HG03196 (cell line): Measurements from ENCODE around the gene RAET1L.
"Not testable (repeated sequence)": the region's sequence is repeated elsewhere in the genome, so short reads cannot be mapped to it uniquely, and the experiment has no call there.

Source experiments
- ATAC-seq: cut with Tn5 transposase; IDR thresholded peaks from one replicate; pipeline ENCODE4 v1.9.1; 2021; ENCODE audit not compliant: unreplicated experiment

RAET1L gene

DNA sequence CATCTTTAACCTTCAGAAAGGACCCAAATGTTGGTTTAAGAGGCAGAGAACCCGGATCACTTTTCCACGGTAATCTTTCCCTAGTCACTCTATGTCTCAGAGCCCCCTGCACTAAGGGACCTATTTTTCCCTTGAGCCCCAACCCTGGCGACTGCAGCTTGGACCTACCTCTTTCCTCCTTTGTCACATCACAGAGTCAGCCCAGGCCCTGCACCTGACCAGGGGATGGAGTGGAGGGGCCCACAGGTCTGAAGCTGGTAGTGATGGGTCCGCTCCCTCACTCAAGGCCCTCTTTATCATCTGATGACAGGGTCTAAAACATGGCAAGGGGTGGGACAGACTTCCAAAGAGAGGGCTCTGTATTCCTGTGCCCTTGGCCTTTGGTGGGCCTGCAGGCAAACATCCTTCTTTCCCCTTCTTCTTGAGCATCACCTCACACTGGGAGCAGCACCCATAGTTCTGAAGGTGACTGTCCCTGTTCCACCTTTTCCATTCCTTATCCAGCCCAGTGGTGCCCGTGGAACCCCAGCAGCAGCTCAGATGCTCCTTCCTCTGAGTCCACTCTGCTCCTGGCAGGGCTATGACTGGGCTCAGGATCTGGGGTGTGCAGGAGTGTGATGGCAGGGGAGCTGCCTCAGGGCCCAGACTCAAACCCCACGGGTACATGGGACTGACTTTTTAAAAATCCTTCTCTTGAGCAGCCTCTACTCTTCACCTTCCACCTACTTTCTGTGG, 6.3 kb downstream of the RAET1L start:
- no peak for ATAC-seq

DNA sequence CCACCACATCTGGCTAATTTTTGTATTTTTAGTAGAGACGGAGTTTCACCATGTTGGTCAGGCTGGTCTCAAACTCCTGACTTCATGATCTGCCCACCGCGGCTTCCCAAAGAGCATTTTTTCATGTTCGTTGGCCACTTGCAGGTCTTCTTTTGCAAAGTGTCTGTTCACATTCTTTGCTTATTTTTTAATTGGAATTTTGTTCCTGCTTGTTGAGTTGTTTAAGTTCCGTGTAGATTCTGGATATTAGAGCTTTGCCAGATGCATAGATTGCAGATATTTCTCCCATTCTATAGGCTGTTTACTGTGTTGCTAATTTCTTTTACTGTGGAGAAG, 8.2 kb downstream of the RAET1L start:
- not testable (repeated sequence) for ATAC-seq

DNA sequence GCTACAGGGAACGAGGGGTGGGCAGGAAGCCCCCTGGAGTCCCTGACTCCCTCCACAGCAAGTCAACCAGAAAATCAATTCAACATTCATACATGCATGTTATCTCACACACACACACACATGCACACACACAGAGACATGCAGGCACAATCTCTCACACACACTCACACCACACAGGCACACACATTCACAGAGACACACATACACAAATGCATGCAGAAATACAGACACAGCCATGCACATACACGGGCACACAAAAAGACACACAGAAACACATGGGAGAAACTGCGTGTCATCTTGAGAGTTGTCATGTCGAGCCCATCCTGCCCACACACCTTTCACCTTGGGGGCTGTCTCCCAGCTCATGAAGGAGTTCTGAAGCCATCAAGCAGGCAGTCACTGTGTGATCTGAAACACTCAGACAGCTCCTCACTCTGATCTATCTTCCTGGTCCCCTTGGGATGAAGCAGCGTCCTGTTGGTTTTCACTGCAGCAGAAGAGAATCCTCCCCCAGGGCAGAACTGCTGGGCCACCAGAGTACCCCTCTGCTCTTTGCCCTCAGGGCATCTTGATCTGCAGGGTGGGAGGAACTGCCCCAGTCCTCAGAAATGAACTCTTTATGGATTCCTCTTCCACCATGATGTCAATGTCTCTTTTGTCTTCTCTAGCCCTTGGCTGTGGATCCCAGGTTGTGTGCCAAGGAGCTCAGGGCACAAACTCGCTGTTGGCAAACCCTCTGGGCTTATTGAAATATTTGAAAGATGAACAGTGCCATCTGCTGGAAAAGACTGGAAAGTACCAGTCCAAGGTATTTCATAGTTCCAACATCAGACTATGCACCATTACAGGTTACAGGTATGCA, 8.8 kb downstream of the RAET1L start:
- ATAC-seq: no peak

DNA sequence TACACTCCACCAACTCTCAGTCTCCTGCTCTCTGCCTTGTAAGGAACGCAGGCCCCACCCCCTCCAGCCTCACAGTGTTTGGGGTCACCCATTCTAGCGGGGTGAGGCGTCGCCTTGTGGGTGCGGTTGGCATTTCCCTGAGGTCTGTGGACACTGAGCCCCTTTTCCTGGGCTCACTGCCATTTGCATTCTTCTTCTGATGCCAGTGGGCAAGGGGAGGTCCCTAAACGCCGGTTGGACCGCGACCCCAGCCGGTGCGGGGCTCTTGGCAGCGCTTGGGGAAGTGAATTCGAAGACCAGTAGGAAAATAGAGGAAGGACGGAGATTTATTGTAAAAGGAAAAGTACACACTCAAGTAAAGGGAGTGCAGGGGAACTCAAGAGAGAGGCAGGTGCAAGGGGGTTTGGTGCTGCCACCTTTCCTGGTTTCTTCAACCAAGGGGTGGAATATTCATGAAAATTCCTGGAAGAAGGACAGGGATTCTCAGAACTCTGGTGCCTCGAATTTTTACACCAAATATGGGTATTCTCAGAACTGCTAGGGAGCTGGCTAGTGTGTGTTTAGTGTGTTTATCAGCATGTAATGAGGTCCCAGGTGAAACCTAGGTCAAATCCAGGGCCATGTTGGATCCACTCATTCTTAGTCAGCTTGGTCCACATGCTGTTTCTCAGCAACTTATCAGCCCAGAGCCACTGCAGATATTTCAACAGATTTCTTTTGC, 9.9 kb downstream of the RAET1L start:
- not testable (repeated sequence) for ATAC-seq

DNA sequence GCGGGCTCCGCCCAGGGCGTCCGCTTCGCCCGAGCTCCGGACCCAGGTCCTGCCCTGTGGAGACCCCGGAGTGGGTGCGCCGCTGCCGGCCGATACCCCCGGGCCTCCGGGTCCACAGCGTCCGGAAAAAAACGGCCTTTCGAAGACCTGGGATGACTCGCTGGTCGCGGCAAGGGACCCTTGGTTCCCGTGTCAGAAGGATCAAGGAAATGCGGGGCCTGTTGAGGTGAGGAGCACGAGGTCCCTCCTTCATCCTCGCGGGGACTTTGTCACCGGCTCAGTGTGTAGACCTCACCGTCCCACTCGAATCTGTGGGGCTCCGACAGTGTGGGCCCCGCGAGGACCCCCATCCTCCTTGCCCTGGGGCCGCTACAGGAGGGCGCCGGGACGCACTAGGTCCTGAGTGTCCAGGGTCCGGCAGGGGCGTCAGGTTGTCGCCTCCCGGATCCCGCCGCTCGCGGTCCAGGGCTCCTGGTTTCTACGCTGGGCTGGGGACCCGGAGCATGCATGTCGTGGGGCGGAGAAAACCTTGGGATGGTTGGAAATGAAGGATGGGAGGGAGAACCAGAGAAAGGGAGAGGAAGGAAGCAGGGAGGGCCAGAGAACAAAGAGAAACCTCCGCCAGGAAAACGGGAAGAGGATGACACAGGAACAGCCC, 10.6 kb downstream of the RAET1L start:
- not testable (repeated sequence) for ATAC-seq

DNA sequence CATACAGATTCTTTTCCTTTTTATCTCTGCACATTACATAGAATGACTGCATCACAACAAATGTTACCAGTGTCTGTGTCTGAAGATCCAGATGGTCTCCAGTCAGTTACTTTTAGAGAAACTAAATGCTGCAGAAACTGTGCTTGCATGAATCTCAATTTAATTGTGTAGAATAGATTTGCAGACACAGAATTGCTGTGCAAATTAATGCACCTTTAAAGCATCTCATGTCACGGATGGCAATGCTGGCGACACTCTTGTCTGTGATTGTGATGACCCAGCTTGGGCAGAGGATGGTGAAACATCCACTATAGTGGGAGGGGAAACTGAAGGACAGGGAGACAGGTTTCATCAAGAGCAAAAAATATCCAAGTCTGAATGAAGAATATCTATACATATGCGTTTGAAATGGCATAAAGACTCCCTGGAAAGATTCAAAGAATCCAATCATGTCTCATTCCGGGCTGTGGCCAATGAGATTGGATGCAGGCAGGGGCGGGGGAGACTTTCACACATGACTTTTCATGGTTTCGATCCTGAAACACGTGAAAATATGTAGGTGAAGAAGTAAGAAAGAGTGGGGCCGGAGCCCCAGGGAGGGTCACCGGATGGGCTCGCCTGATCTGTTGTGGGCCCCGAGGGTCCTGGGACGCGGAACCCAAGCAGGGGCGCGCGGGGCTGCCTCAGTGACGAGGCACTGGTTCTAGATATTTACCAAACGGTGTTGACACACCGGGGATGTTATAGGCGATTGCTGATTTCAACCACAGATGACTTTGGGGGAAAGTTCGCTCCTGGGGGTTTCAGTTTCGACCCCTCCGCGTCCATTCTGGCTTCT, 11.3 kb downstream of the RAET1L start:
- ATAC-seq: not testable (repeated sequence)

DNA sequence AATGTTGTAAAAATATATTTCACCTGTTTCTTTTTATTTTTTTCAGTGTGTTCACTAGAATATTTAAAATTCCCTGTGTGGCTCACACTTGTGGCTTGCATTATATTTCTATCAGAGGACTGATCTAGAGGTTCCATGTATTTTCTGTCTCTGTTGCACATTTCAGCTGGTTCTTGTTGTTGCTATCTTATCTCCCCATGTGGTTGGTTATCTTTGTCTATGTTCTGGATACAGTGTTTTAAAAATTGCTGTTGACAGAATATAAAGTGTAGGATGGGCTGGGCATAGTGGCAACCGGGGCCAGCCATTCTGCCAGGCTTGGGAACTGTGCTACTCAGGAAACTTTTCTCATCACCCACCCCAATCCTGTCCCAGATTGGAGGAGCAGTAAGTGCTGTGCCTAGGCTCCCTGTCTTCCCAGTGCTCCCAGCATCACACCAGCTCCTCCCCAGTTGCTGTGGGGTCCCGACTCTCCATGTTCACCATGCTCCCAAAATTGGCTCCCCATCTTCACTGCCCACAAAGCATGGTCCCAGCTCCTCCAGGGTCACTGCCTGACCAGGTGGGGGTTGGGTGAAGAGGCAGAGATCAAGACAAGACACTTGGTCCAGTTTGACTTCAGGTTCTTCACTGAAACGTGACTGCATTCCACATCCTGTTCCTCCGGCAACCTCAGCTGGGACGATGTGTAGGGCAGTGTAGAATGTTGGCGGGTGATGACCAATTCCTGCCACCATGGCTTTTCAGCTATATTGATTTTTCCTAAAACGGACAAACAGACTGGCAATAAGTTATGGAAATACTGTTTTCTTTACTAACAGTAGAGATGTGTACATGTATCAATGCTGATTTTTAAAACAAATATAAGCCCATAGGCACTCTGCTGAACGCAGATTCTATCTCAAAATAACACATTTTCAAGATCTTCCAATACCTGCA, 12.2 kb downstream of the RAET1L start:
- ATAC-seq: not testable (repeated sequence)

DNA sequence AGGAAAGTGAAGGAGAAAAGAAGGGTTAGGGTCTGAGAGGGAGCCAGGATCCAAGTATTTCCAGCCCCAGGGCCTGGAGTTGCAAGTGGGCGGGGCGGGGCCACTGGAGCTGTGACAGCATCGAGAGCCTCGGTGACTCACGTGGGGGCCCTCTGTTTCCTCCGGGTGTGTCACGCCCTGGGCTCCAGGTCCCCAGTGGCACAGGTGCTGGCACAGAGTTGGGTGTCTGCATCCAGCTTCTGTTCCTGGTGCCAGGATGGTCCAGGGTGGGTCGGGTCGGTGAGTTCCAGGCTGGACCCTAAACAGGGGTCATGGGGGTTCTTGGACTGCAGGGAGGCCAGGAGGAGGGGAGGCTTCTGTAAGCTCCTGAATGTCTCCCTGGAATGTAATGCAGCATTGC, 16.7 kb downstream of the RAET1L start:
- ATAC-seq: no peak

DNA sequence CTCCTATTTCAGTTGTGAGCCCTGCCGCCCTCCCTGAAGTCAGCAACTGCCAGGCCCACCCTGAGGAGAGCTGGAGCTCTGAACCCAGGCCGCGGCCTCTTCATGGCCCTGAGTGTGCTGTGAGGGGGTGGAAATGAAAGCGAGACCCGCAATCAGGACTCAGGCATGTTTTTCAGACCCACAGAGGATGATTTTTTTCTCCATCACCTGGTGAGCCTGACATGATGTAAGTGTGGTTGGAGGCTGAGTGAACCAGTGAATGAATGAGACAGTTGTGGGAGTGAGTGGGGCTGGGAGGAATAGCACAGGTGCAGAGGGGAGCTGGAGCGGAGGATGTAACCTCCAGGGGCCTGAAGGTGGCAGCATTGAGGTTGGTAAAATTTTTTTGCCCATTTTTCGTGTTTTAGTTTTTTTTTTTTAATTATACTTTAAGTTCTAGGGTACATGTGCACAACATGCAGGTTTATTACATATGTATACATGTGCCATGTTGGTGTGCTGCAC, 18.3 kb downstream of the RAET1L start:
- no peak for ATAC-seq

DNA sequence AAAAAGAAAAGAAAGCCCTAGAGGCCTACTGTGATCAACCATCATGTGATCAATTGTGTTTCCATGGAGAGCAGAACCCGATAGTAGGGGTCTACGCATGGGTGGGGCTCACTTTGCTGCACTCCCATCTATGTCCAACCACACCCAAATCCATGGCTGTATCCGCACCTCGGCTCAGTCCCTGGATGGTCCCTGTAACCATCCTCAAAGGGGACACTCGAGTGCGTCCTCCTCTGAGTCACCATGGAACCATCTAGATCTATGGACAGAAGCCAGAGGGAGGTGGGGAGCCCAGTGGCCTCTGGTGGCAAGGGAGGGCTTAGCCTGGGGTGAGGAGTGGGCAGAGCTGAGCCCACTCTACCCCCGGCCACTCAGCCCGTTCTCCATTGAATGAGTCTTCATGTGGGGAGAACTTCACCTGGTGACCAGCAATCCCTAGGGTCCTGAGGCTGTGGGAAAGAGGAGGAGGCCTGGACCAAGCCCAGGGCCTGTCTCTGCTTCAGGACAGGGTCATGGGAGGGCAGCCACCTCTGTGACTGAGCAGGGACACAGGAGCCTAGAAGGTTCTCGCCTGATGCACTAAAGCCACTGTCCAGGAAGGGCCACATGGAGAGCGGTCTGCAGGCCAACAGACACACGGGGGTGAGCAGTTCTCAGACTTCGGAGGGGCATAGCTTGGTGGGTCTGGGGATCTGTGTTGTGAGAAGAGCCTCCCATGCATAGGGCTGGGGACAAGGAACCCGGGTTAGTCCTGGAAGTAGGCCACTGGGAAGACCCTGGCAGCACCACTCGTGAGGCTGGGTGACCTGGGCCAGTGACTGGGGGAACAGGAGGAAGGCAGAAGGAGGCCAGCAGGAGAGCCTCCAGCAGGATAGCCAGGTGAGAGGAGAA, 19.3 kb downstream of the RAET1L start:
- ATAC-seq: no peak

DNA sequence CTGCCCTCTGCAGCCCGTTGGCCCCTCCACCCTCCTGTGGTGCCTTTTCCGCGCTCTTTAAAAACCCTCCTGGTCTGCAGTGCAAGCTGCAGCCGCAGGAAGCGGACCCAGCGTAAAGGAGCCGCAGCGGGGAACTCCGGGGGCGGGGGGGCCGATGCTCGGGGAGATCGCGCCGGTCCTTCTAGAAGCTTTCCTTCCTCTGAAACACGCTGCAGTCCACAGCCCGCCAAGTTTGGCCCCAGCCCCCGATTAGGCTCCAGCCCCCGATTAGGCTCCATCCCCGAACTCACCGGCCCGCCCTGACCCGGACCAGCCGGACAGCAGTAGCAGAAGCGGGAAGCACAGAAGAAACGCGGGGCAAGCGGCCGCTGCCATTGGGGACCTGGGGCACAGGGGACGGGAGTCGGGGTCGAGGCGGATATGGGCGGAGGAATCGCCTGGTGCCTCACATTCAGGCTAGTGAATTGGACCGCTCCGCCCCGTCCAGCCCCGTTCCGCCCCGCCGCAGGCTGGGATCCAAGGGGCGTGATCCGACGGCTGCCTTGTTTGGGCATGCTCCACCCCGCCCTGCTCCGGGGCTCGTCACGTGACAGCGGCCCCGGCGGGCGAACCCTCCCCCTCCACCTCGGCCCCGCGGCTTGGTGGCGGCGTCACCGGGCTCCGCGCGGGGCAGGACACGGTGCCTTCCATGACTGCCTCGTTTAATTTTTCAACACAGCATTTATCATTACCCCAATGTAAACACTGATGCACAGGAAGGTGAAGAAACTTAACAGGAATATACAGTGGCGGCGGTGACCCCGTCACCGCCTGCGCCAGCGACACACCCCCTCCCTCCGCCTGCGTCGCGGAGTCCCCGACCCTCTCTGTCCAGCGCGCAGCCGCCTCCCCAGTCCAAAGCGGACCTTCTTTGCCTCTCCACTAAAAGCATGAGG, 20.3 kb downstream of the RAET1L start:
- peak; percentile 69 for ATAC-seq

DNA sequence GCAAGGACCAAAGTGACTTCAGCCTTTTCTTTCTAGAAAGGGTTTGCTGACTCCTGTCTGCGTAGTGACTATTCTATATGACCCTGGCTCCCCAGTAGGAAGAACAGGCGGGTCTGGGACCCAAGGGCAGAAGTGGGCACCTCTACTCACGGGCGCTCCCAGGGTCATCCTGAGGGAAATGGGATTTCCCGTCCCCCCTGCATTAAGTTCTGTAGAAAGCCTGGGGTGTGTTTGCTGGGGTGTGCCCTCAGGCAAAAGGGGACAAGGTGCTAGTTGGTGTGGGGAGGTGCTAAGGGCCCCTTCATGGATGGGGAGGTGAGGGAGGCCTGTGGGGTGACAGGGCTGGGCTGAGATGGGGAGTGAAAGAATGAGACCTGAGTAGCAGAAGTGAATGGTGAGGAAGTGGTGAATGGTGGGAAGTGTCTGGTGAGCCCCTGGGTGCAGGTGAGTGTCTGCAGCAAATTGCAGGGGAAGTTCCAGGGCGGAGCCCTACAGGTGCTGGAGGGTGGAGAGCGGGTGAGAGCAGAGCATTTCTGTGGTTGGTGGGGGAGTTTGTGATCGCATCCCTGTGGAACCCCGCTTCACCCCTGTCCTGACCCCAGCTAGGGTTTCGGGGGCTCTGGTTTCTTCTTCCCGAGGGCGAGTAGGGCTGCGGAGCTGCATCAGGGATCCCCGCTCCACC, 21.1 kb downstream of the RAET1L start:
- peak; percentile 23 for ATAC-seq

DNA sequence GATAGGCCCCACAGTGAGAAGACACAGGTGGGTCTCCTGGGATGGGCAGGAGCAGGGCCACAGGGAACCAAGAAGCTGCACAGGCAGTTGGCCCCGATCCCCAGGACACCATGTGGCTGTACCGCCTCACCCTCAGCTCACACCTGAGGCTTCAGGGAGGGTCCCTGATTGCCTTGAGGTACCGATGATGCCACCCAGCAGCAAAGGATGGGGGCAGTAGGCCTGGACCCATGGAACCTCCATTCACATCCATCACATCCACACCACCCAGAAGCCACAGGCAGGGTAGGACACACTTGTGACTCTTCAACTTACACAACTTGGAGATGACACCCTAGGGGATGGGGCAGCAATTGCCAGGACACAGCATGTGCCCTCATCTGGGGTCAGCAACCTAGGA, 21.7 kb downstream of the RAET1L start:
- ATAC-seq: not testable (repeated sequence)

DNA sequence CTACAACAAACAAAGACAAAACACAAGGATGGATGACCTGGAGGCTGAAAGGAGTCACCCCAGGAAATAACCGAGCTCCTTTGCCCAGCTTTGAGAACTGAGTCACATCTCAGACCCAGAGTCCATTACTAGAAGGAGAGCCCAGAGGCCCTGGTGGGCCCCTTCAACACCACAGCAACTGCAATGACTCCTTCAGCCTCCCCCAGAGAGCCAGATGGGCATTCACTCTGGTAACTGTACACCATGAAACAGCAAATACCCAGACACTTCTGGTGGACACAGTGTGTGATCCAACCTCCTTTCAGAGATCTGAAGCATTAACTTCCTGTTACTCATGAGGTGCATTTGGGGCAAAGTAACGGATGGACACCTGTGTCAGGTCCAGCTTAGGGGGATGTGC, 22.6 kb downstream of the RAET1L start:
- no peak for ATAC-seq

DNA sequence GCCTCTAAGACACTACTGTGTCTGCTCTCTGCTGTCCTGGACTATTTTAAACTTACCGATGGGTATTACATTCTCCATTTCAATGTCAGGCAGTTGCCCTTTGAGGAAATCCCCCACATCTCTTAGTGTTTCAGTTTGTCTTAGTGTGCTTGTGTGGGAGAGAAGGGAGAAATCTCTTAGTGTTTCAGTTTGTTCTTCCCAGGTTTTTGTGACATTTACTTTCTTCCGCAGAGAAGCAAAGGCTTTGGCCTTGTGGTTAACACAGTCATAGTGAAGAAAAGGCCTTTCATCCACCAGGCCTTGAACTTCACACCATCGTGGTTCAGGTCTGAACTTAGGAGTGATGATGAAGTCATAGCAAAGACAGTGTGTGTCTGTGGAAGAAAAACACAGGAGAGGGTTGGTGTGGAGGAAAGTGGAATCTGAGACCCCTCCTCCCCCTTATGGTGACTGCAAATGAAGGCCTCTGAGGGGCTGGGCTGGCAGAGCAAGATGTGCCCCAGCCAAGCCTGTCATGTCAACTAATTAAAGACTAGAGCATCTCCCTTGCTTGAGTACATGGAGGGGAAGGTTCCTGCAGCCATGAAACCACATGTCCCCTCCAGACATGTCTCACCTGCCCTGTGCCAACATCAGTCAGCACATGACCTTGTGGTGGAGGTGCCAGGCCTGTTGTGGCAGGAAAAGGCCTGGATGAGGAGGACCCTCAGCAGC, 23.9 kb downstream of the RAET1L start:
- ATAC-seq: peak; percentile 43

DNA sequence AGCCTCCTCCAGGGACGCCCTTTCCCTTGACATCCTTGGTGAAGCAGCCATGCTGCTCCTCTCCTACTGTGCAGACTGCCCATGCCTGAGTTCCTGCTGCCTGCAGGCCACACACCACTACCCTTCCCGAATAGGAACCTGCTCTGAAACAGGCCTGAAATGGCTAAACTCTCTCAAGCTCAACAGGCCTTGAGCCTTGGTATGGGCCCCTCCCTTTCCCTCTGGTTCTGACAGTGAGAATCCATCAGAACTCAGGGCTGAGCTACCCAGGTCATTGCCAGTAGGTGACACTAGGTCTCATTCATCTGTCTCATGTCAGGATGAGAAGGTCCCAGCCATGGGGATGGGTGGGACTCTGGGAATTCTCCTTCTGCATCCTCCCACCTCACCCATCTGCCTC, 25.7 kb downstream of the RAET1L start:
- ATAC-seq: no peak
